Osteoblast (primary cell): ENCODE results near the gene VAPA. TPM values are rescaled to one million over a fixed set of nuclear protein-coding genes. Genes with fewer than 3 reads are reported as not detected.

Source experiments
- DNase-seq: peaks from one replicate; pipeline ENCODE4 v3.0.0; 2011; ENCODE audit warnings: low spot score, mixed read lengths; ENCODE audit not compliant: insufficient read length; ENCODE audit errors: missing footprints
- H2AFZ ChIP-seq: 2 replicates; pipeline ENCODE4 v1.6.0; 2011; ENCODE audit warnings: mild to moderate bottlenecking, low read length
- H3K27ac ChIP-seq: 2 replicates; pipeline ENCODE4 v1.5.1; 2011; ENCODE audit warnings: mild to moderate bottlenecking, low read depth, low read length, moderate library complexity
- H3K27me3 ChIP-seq: 2 replicates; pipeline ENCODE4 v1.6.0; 2012; ENCODE audit warnings: mild to moderate bottlenecking, control low read depth, inconsistent platforms, low read length, moderate library complexity; ENCODE audit not compliant: insufficient read depth
- H3K36me3 ChIP-seq: 2 replicates; pipeline ENCODE4 v1.5.1; 2011; ENCODE audit warnings: mild to moderate bottlenecking, low read length, control low read depth, moderate library complexity; ENCODE audit not compliant: insufficient read depth
- H3K4me1 ChIP-seq: 2 replicates; pipeline ENCODE4 v1.5.1; 2011; ENCODE audit warnings: mild to moderate bottlenecking, low read length, control low read depth, moderate library complexity; ENCODE audit not compliant: insufficient read depth
- H3K4me2 ChIP-seq: 2 replicates; pipeline ENCODE4 v1.6.0; 2011; ENCODE audit warnings: mild to moderate bottlenecking, low read length; ENCODE audit not compliant: insufficient read depth
- H3K4me3 ChIP-seq: fragments of 200-600 bp; sonication (generic); 3 replicates; pipeline ENCODE4 v1.5.1; 2012; ENCODE audit warnings: mild to moderate bottlenecking, low read length, inconsistent platforms; ENCODE audit not compliant: insufficient read depth
- H3K79me2 ChIP-seq: 2 replicates; pipeline ENCODE4 v1.6.0; 2012; ENCODE audit warnings: mild to moderate bottlenecking, low read length, control low read depth, inconsistent platforms; ENCODE audit not compliant: insufficient read depth
- H3K9me3 ChIP-seq: 2 replicates; pipeline ENCODE4 v1.5.1; 2011; ENCODE audit warnings: low read depth, low read length, control low read depth
- H4K20me1 ChIP-seq: 2 replicates; pipeline ENCODE4 v1.6.0; 2012; ENCODE audit warnings: mild to moderate bottlenecking, low read length, control low read depth; ENCODE audit not compliant: insufficient read depth
- CTCF ChIP-seq: IDR thresholded peaks from 2 replicates; pipeline ENCODE4 v1.5.1; 2011; ENCODE audit warnings: mild to moderate bottlenecking, low read depth, low read length, moderate library complexity; ENCODE audit errors: extremely low read depth
- total RNA-seq: library from RNA; depleted of rRNA; stranded (reverse); fragments of >200 nt; gene quantifications from 2 replicates; pipeline ENCODE4 v1.2.3, GENCODE V29; 2012

The VAPA gene
- total RNA-seq, 1 donor, result 316 TPM

DNA sequence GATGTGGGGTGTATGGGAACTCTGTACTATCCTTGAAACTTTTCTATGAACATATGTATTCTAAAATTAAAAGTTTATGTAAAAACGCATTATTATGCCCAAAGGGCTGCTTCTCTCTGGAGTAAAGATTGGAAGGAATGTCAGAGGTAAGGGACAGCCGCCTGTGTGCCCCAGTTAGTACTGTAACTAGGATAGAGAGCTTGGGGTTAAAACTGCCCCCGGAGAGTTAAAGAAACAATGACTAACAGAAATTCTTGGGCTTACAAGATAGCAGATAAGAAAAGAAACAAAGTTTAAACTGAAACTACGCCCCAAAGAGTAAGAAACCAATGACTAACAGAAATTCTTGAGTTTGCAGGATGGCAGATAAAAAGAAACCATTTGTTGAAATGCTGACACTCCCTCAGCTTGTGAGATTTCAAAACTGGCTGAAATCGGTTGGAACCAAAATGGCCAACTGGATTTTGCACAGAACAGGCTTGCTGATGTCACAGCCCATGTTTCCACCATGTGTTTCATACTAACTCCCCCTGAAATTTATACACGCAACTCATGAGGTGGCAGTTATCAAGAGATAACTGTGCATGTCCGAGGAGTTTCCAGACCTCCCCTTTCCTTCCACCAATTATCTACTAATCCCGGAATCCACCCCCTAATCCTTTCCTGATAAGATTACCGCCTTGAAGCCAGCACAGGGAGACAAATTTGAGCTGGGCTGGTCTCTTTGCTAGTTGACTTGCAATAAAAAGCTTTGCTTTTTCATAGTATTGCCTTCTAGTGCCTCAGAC is 36.8 kb upstream of the VAPA start:
- no peak for TF ChIP-seq CTCF
- Histone ChIP-seq H2AFZ (peak overlapping the region; percentile 83), H3K27ac (peak overlapping the region; percentile 95), H4K20me1 (no peaks in the 10 kb centered on the region), H3K4me3 (peak overlapping the region; percentile 56), H3K4me2 (peak overlapping the region; percentile 80), H3K79me2 (no peaks in the 10 kb centered on the region), H3K27me3 (no peaks in the 10 kb centered on the region), H3K4me1 (peaks cover 21% of the 10 kb centered on the region), H3K36me3 (no peaks in the 10 kb centered on the region), H3K9me3 (no peaks in the 10 kb centered on the region)
- peak; percentile 84 for DNase-seq

GRCh38 chr18:9877655-9878014 is 36.2 kb upstream of the VAPA start:
- DNase-seq, result no peak
- Histone ChIP-seq H3K36me3 (no peaks in the 10 kb centered on the region), H4K20me1 (no peaks in the 10 kb centered on the region), H3K4me1 (peaks cover 21% of the 10 kb centered on the region), H3K4me2 (peak overlapping the region; percentile 80), H3K79me2 (no peaks in the 10 kb centered on the region), H3K9me3 (no peaks in the 10 kb centered on the region), H3K27me3 (no peaks in the 10 kb centered on the region), H3K27ac (peak overlapping the region; percentile 95), H2AFZ (peak overlapping the region; percentile 83), H3K4me3 (peak overlapping the region; percentile 56)
- no peak for TF ChIP-seq CTCF

DNA sequence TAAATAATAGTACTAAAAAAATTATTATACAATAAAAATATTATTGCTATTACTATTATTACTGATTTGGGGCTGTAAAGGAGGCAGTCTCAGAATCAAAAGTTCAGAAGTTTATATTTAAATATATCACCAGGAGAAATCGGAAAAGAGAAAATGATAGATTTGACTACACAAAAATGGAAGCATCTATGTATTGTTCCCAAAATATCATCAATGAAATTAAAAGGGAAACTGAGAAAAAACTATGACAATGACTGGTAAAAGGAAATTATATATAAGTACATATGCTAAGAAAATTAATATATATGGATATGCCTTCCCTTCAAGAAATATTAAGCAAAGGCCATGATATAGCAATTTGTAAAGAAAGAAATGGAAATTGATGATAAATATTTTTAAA is 35.7 kb upstream of the VAPA start:
- TF ChIP-seq CTCF, result no peak
- H3K79me2 ChIP-seq, result no peaks in the 10 kb centered on the region
- H3K36me3 ChIP-seq, result no peaks in the 10 kb centered on the region
- no peaks in the 10 kb centered on the region for H3K9me3 ChIP-seq
- H3K4me2 ChIP-seq, result no peak overlapping the region
- no peaks in the 10 kb centered on the region for H3K27me3 ChIP-seq
- no peak for DNase-seq
- peaks cover 21% of the 10 kb centered on the region for H3K4me1 ChIP-seq
- H3K4me3 ChIP-seq, result no peak overlapping the region
- H2AFZ ChIP-seq, result no peak overlapping the region
- H4K20me1 ChIP-seq, result no peaks in the 10 kb centered on the region
- H3K27ac ChIP-seq, result peak overlapping the region; percentile 95

GRCh38 chr18:9878783-9879242 is 35.0 kb upstream of the VAPA start:
- no peaks in the 10 kb centered on the region for H3K36me3 ChIP-seq
- TF ChIP-seq CTCF, result no peak
- H3K79me2 ChIP-seq, result no peaks in the 10 kb centered on the region
- H3K4me3 ChIP-seq, result no peak overlapping the region
- no peak overlapping the region for H2AFZ ChIP-seq
- H4K20me1 ChIP-seq, result no peaks in the 10 kb centered on the region
- no peak overlapping the region for H3K27ac ChIP-seq
- H3K9me3 ChIP-seq, result no peaks in the 10 kb centered on the region
- H3K4me2 ChIP-seq, result no peak overlapping the region
- DNase-seq, result no peak
- peaks cover 21% of the 10 kb centered on the region for H3K4me1 ChIP-seq
- H3K27me3 ChIP-seq, result no peaks in the 10 kb centered on the region
